IMR-90 (cell line): ENCODE data around the gene SRD5A3. TPM values are rescaled to one million over a fixed set of nuclear protein-coding genes. Genes with fewer than 3 reads are reported as not detected.

Source experiments
- ATAC-seq: fragments of 200-7000 bp; cut with Tn5 transposase; 2 replicates; pipeline ENCODE4 v1.9.1; 2020; ENCODE audit warnings: low read depth, mild to moderate bottlenecking, moderate library complexity
- BruUV-seq: library from RNA; stranded (reverse); fragments of 400-500 nt; replicated peaks from 2 replicates; lab custom pipeline; 2021; lab: Mats Ljungman, UMichigan
- CTCF ChIA-PET: fragments of 300-600 bp; formaldehyde crosslinking; extraction: SDS; loops from one replicate; lab custom pipeline; 2021; ENCODE audit warnings: antibody characterized with exemption; lab: Yijun Ruan, JAX
- POLR2A ChIA-PET: fragments of 300-600 bp; sonication (Branson Sonifier 250); formaldehyde crosslinking; loops from one replicate; lab custom pipeline; 2022; ENCODE audit warnings: antibody characterized with exemption; ENCODE audit not compliant: unreplicated experiment; lab: Charles Lee
- DNase-seq: peaks from one replicate; pipeline ENCODE4 v3.0.0; 2013
- H2AFZ ChIP-seq: replicated peaks from 2 replicates; pipeline ENCODE3; 2013; ENCODE audit warnings: low read length, mild to moderate bottlenecking; ENCODE audit not compliant: poor library complexity
- H2AK5ac ChIP-seq: 2 replicates; pipeline ENCODE4 v1.6.1; 2013; ENCODE audit warnings: low read depth, low read length, inconsistent platforms
- H2AK9ac ChIP-seq: replicated peaks from 2 replicates; pipeline ENCODE3; 2013; ENCODE audit warnings: mild to moderate bottlenecking, low read depth, low read length, moderate library complexity; ENCODE audit not compliant: poor library complexity
- H2BK120ac ChIP-seq: 2 replicates; pipeline ENCODE4 v1.6.1; 2013; ENCODE audit warnings: low read depth, low read length, inconsistent platforms
- H2BK15ac ChIP-seq: 3 replicates; pipeline ENCODE4 v1.6.1; 2013; ENCODE audit warnings: low read depth, low read length, inconsistent platforms
- H2BK20ac ChIP-seq: 2 replicates; pipeline ENCODE4 v1.6.1; 2013; ENCODE audit warnings: low read depth, mild to moderate bottlenecking, inconsistent platforms, low read length, moderate library complexity
- H2BK5ac ChIP-seq: 2 replicates; pipeline ENCODE4 v1.6.1; 2013; ENCODE audit warnings: mild to moderate bottlenecking, low read depth, low read length, inconsistent platforms; ENCODE audit not compliant: poor library complexity, severe bottlenecking
- H3K14ac ChIP-seq: replicated peaks from 2 replicates; pipeline ENCODE4 v1.6.1; 2013; ENCODE audit warnings: low read depth, low read length, inconsistent platforms
- H3K18ac ChIP-seq: 2 replicates; pipeline ENCODE4 v1.6.1; 2013; ENCODE audit warnings: low read depth, low read length, control low read depth
- H3K23ac ChIP-seq: 2 replicates; pipeline ENCODE4 v1.6.1; 2013; ENCODE audit warnings: low read depth, low read length, inconsistent platforms
- H3K27ac ChIP-seq: 2 replicates; pipeline ENCODE4 v1.5.1; 2013; ENCODE audit warnings: mild to moderate bottlenecking, control low read depth, low read length; ENCODE audit not compliant: insufficient read depth
- H3K27me3 ChIP-seq: 2 replicates; pipeline ENCODE4 v1.6.1; 2013; ENCODE audit warnings: low read length; ENCODE audit not compliant: control insufficient read depth, insufficient read depth
- H3K36me3 ChIP-seq: 2 replicates; pipeline ENCODE4 v1.6.1; 2013; ENCODE audit warnings: low read length, mixed read lengths; ENCODE audit not compliant: control insufficient read depth, insufficient read depth
- H3K4ac ChIP-seq: 2 replicates; pipeline ENCODE4 v1.6.1; 2013; ENCODE audit warnings: low read depth, low read length, inconsistent platforms
- H3K4me1 ChIP-seq: 2 replicates; pipeline ENCODE4 v1.6.1; 2013; ENCODE audit warnings: low read length, mixed read lengths; ENCODE audit not compliant: control insufficient read depth, insufficient read depth
- H3K4me2 ChIP-seq: 2 replicates; pipeline ENCODE4 v1.6.1; 2013; ENCODE audit warnings: low read depth, mild to moderate bottlenecking, control low read depth, low read length, moderate library complexity
- H3K4me3 ChIP-seq: 2 replicates; pipeline ENCODE4 v1.5.1; 2013; ENCODE audit warnings: low read depth, mild to moderate bottlenecking, control low read depth, low read length, moderate library complexity; ENCODE audit not compliant: insufficient read depth
- H3K56ac ChIP-seq: 2 replicates; pipeline ENCODE4 v1.6.1; 2013; ENCODE audit warnings: low read length, inconsistent platforms; ENCODE audit not compliant: insufficient read depth; ENCODE audit errors: extremely low read depth
- H3K79me1 ChIP-seq, 2 experiments: 2 replicates each; pipeline ENCODE4 v1.6.1; 2013; ENCODE audit warnings: low read length in 2 of 2, inconsistent platforms in 1 of 2, low read depth in 1 of 2
- H3K9ac ChIP-seq: 2 replicates; pipeline ENCODE4 v1.6.1; 2013; ENCODE audit warnings: low read depth, low read length, control low read depth
- H3K9me1 ChIP-seq: 2 replicates; pipeline ENCODE4 v1.6.1; 2013; ENCODE audit warnings: low read length, inconsistent platforms; ENCODE audit not compliant: insufficient read depth
- H3K9me3 ChIP-seq: 2 replicates; pipeline ENCODE4 v1.6.1; 2013; ENCODE audit warnings: low read length; ENCODE audit not compliant: control insufficient read depth, insufficient read depth
- H4K20me1 ChIP-seq: 2 replicates; pipeline ENCODE4 v1.6.1; 2013; ENCODE audit warnings: low read length, inconsistent platforms; ENCODE audit not compliant: insufficient read depth
- H4K5ac ChIP-seq: 2 replicates; pipeline ENCODE4 v1.6.1; 2013; ENCODE audit warnings: mild to moderate bottlenecking, low read depth, low read length, control low read depth
- H4K8ac ChIP-seq, 2 experiments: 2 replicates each; pipeline ENCODE4 v1.6.1; 2013; ENCODE audit warnings: low read depth in 2 of 2, low read length in 2 of 2, control low read depth in 1 of 2, inconsistent platforms in 1 of 2
- H4K91ac ChIP-seq: 2 replicates; pipeline ENCODE4 v1.6.1; 2013; ENCODE audit warnings: low read depth, low read length, inconsistent platforms; ENCODE audit not compliant: insufficient read depth
- BHLHE40 ChIP-seq: fragments of 150-350 bp; IDR thresholded peaks from 2 replicates; pipeline ENCODE4 v1.6.1; 2016; ENCODE audit warnings: mild to moderate bottlenecking, low read depth, low read length
- CHD1 ChIP-seq: IDR thresholded peaks from 2 replicates; pipeline ENCODE4 v1.6.1; 2012; ENCODE audit warnings: low read depth, low read length, improper control_type of control experiment
- RFX5 ChIP-seq: IDR thresholded peaks from 2 replicates; pipeline ENCODE4 v1.8.0; 2012; ENCODE audit warnings: low read depth, mild to moderate bottlenecking, low read length, moderate library complexity
- WGBS, 2 experiments: methylation state at CpG; one replicate each; pipeline versions ENCODE4 v1.1.5 to v1.1.7; 2013; ENCODE audit warnings: missing lambda C conversion rate in 2 of 2; ENCODE audit not compliant: insufficient read length in 1 of 2; ENCODE audit errors: extremely low coverage in 2 of 2; 5-methylcytosine and 5-hydroxymethylcytosine counted together
- dilution Hi-C: fragments of 300-500 bp; cut with HindIII; formaldehyde crosslinking; loops from one replicate; pipeline ENCODE4 v1.14.3; 2018; ENCODE audit warnings: low sequenced_read_pairs; ENCODE audit not compliant: unreplicated experiment
- in situ Hi-C: fragments of 300-500 bp; cut with MboI; formaldehyde crosslinking; loops from 3 replicates; pipeline ENCODE4 v1.14.3; 2019; ENCODE audit warnings: low sequenced_read_pairs, inconsistent platforms, mixed read lengths
- intact Hi-C: fragments of 100-400 bp; cut with micrococcal nuclease; formaldehyde crosslinking; loops from 2 replicates; pipeline ENCODE4 v1.10.0; 2022
- polyA plus RNA-seq, 3 experiments: library from polyadenylated mRNA; depleted of rRNA; stranded (reverse); fragments of >200 nt; gene quantifications; 2 replicates each; pipeline ENCODE4 v1.2.3, GENCODE V29; 2012; ENCODE audit warnings: low replicate concordance in 1 of 3
- total RNA-seq: library from RNA; depleted of rRNA; stranded (reverse); fragments of >200 nt; gene quantifications from 2 replicates; pipeline ENCODE4 v1.2.3, GENCODE V29; 2012

SRD5A3 gene
- total and polyA plus RNA-seq, 2 of the 4 experiments (the other 2 are of a cell fraction) = 5.6 to 6.8 TPM

- Histone ChIP-seq H3K79me1 (peaks cover 11 to 71% of the 10 kb centered on the region in 2 experiments; a peak in 3 of 4 replicates), H4K20me1 (peaks cover 86% of the 10 kb centered on the region), H2BK120ac (no peak overlapping the region), H3K14ac (no peak overlapping the region), H3K27ac (no peak overlapping the region), H2BK5ac (no peak overlapping the region), H4K8ac (no peak overlapping the region), H4K5ac (no peak overlapping the region), H3K56ac (no peak overlapping the region), H2BK20ac (no peak overlapping the region), H4K91ac (no peak overlapping the region), H2AK5ac (no peak overlapping the region), H3K18ac (no peak overlapping the region), H3K23ac (peak overlapping the region; percentile 37; the same call in 1 of the 2 replicates), H3K9me3 (no peaks in the 10 kb centered on the region), H2BK15ac (no peak overlapping the region), H3K27me3 (no peaks in the 10 kb centered on the region), H2AFZ (no peak overlapping the region), H3K9ac (no peak overlapping the region), H3K4me1 (peaks cover 8% of the 10 kb centered on the region), H2AK9ac (no peak overlapping the region), H3K4ac (no peak overlapping the region), H3K9me1 (peaks cover 15% of the 10 kb centered on the region; the same call in 1 of the 2 replicates), H3K36me3 (peaks cover 20% of the 10 kb centered on the region), H3K4me2 (no peak overlapping the region; the same call in 1 of the 2 replicates), H3K4me3 (no peak overlapping the region)
- ChIA-PET CTCF (interaction anchor here (0.6 kb wide), 1 partner anchor 27 kb away, joined by 3 read pairs; no protein-coding TSS in a partner anchor), POLR2A (no interaction called here)
- no peak for TF ChIP-seq CHD1
- TF ChIP-seq RFX5 = no peak
- no peak for TF ChIP-seq BHLHE40
- no TSS peak for BruUV-seq
- dilution Hi-C loops = no loop called here
- in situ Hi-C loops = loop anchor here (25.0 kb wide), 1 partner anchor 455 kb away; the partner anchor contains the start of gene EXOC1
- ATAC-seq (no peak), DNase-seq (no peak)
- no CpG with 5 or more reads among the region's 3 CpGs for WGBS, 2 experiments
- intact Hi-C loops = no loop called here
Measured at GRCh38 chr4:55407764-55408163, 61.7 kb downstream of the SRD5A3 start.
